ENCODE results near the gene KLF1. TPM values are rescaled to one million over a fixed set of nuclear protein-coding genes. Genes with fewer than 3 reads are reported as not detected.

KLF1 gene
- total RNA-seq, 1 experiment from 2014 or later, result 0.10 TPM

- TF ChIP-seq REST (IDR thresholded peaks at IDR 0.05; ENCODE audit: insufficient read depth in 1 of 2, low read depth in 2 of 2, low read length in 1 of 2) (no peak), POLR2AphosphoS5 (IDR thresholded peaks at IDR 0.05; ENCODE audit: low read depth, low read length) (no peak), SIN3A (IDR thresholded peaks at IDR 0.05; ENCODE audit: borderline replicate concordance, insufficient read depth, low read depth, low read length) (no peak), TCF7L2 (IDR thresholded peaks at IDR 0.05; ENCODE audit: low read depth, low read length) (no peak), CTCF (IDR thresholded peaks at IDR 0.05) (no peak)
- Histone ChIP-seq H3K4me1 (ENCODE audit: control insufficient read depth, insufficient read depth, low read length) (no peaks in the 10 kb centered on the region), H3K9me3 (ENCODE audit: control insufficient read depth, insufficient read depth, low read depth, low read length) (no peaks in the 10 kb centered on the region), H3K27me3 (ENCODE audit: control insufficient read depth, insufficient read depth, low read length) (no peaks in the 10 kb centered on the region), H3K4me3 (ENCODE audit: low read depth in 2 of 2, low read length in 2 of 2) (no peak overlapping the region), H3K36me3 (ENCODE audit: control insufficient read depth, insufficient read depth, low read length) (no peaks in the 10 kb centered on the region), H3K27ac (ENCODE audit: low read length) (no peak overlapping the region)
- no TSS peak for BruUV-seq (replicated peaks)
- in situ Hi-C loops (cut with HindIII; ENCODE audit: low pct_unique_long_range_greater_than_20kb, low sequenced_read_pairs) (no loop called here), intact Hi-C loops (cut with micrococcal nuclease; ENCODE audit: unreplicated experiment) (no loop called here)
- ATAC-seq, result no peak
- no peak for DNase-seq (ENCODE audit: low read depth, low spot score)
- ChIA-PET CTCF (interaction anchor here (0.7 kb wide), 1 partner anchor 11 kb away, joined by 8 read pairs; no protein-coding TSS in a partner anchor), POLR2A (interaction anchor here (0.6 kb wide), 1 partner anchor 99 kb away, joined by 4 read pairs; no protein-coding TSS in a partner anchor)
Measured at GRCh38 chr19:12858041-12858928, 28.7 kb downstream of the KLF1 start.

DNA sequence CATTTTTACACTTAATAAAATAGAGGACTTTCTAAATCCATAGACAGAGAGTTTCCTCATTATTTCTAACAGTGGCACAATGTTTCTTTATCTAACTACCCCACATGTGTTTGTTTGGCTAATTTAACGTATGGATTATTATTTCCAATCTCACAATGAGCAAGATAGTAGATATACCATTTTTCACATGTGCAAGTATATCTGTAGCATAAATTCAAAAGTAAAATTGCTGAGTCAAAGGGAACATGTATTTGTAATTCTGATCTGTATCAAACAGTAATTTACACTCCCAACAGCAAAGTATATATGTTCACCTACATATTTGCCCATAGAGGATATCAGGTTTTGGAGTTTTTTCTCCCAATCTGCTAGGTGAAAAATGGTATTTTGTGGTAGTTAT lies 30.3 kb downstream of the KLF1 start:
- in situ Hi-C loops (cut with HindIII; ENCODE audit: low pct_unique_long_range_greater_than_20kb, low sequenced_read_pairs), result no loop called here
- DNase-seq (ENCODE audit: low read depth, low spot score) (no peak), ATAC-seq (no peak)
- intact Hi-C loops (cut with micrococcal nuclease; ENCODE audit: unreplicated experiment), result no loop called here
- POLR2A ChIA-PET, result no interaction called here
- H3K4me3 ChIP-seq (ENCODE audit: low read depth in 2 of 2, low read length in 2 of 2), result no peak overlapping the region
- CTCF ChIA-PET, result interaction anchor here (0.7 kb wide), 1 partner anchor 9 kb away, joined by 3 read pairs; no protein-coding TSS in a partner anchor
- no peaks in the 10 kb centered on the region for H3K36me3 ChIP-seq (ENCODE audit: control insufficient read depth, insufficient read depth, low read length)
- no peaks in the 10 kb centered on the region for H3K27me3 ChIP-seq (ENCODE audit: control insufficient read depth, insufficient read depth, low read length)
- H3K27ac ChIP-seq (ENCODE audit: low read length), result no peak overlapping the region
- no peaks in the 10 kb centered on the region for H3K9me3 ChIP-seq (ENCODE audit: control insufficient read depth, insufficient read depth, low read depth, low read length)
- no TSS peak for BruUV-seq (replicated peaks)
- TF ChIP-seq CTCF (IDR thresholded peaks at IDR 0.05) (no peak), REST (IDR thresholded peaks at IDR 0.05; ENCODE audit: insufficient read depth in 1 of 2, low read depth in 2 of 2, low read length in 1 of 2) (no peak), SIN3A (IDR thresholded peaks at IDR 0.05; ENCODE audit: borderline replicate concordance, insufficient read depth, low read depth, low read length) (no peak), POLR2AphosphoS5 (IDR thresholded peaks at IDR 0.05; ENCODE audit: low read depth, low read length) (no peak), TCF7L2 (IDR thresholded peaks at IDR 0.05; ENCODE audit: low read depth, low read length) (no peak)
- H3K4me1 ChIP-seq (ENCODE audit: control insufficient read depth, insufficient read depth, low read length), result no peaks in the 10 kb centered on the region

Data from Panc1 (cell line).